GM18907 (cell line): ENCODE data around the gene POP5.
A peak's percentile ranks its signal among the peaks of the same experiment; 100 is the strongest.
"Not testable (repeated sequence)": the region's sequence is repeated elsewhere in the genome, so short reads cannot be mapped to it uniquely, and the experiment has no call there.

Experiments used
- ATAC-seq: cut with Tn5 transposase; IDR thresholded peaks from one replicate; pipeline ENCODE4 v1.9.1; 2021; ENCODE audit warnings: mild to moderate bottlenecking, moderate library complexity; ENCODE audit not compliant: unreplicated experiment

Gene POP5

GRCh38 chr12:120538281-120539156, 42.7 kb downstream of the POP5 start:
- no peak for ATAC-seq

- ATAC-seq = no peak
These were observed 43.4 kb downstream of the POP5 start for GRCh38 chr12:120537856-120538220.

GRCh38 chr12:120536064-120536791, 45.0 kb downstream of the POP5 start:
- ATAC-seq = no peak

GRCh38 chr12:120534703-120535655, 46.2 kb downstream of the POP5 start:
- ATAC-seq = peak; percentile 47

GRCh38 chr12:120534203-120534702, 46.9 kb downstream of the POP5 start, which contains the start of gene RNF10:
RNF10 (plus strand) TSS chr12:120534356; CDS start chr12:120534812, 456 bp downstream.
- peak; percentile 72 for ATAC-seq

GRCh38 chr12:120532701-120533238, 48.4 kb downstream of the POP5 start:
- no peak for ATAC-seq

GRCh38 chr12:120530418-120530761, 50.8 kb downstream of the POP5 start:
- not testable (repeated sequence) for ATAC-seq

GRCh38 chr12:120529641-120530417, 51.4 kb downstream of the POP5 start:
- ATAC-seq = no peak

GRCh38 chr12:120528861-120529525, 52.2 kb downstream of the POP5 start, which contains the start of gene COQ5:
COQ5 (minus strand) TSS chr12:120529158; CDS start chr12:120529141, 17 bp downstream.
- peak; percentile 86 for ATAC-seq
